Stimulated activated CD4-positive, alpha-beta T cell treated with anti-CD3 and anti-CD28 coated beads, Interleukin-2, amount 100 ng/mL, for 24 hours (primary cell): ENCODE data around the gene RGS5.

Source experiments
- DNase-seq, 2 donors: peaks; one replicate each; pipeline ENCODE4 v3.0.0-alpha.2; 2020

Gene RGS5

GRCh38 chr1:163178628-163179027 is 24.1 kb downstream of the RGS5 start:
- no peak for DNase-seq

- no peak for DNase-seq
Observed at GRCh38 chr1:163176797-163177196, 25.9 kb downstream of the RGS5 start.

- peak; percentile 42 to 67 for DNase-seq
Observed at GRCh38 chr1:163174524-163175437, 27.9 kb downstream of the RGS5 start.

GRCh38 chr1:163173121-163173520 is 29.6 kb downstream of the RGS5 start:
- DNase-seq: no peak

GRCh38 chr1:163172596-163172995 is 30.1 kb downstream of the RGS5 start:
- DNase-seq: no peak

GRCh38 chr1:163171826-163172225 is 30.9 kb downstream of the RGS5 start:
- no peak for DNase-seq

- DNase-seq: no peak
Observed at GRCh38 chr1:163170975-163171676, 31.6 kb downstream of the RGS5 start.

- no peak for DNase-seq
Observed at GRCh38 chr1:163170331-163170730, 32.4 kb downstream of the RGS5 start.

- DNase-seq: no peak
Observed at GRCh38 chr1:163169553-163169952, 33.2 kb downstream of the RGS5 start.

- no peak for DNase-seq
Observed at GRCh38 chr1:163168053-163168452, 34.7 kb downstream of the RGS5 start.

GRCh38 chr1:163166886-163167555 is 35.7 kb downstream of the RGS5 start:
- no peak for DNase-seq

- DNase-seq: no peak
Observed at GRCh38 chr1:163165119-163165518, 37.6 kb downstream of the RGS5 start.

GRCh38 chr1:163163881-163164582 is 38.7 kb downstream of the RGS5 start:
- no peak for DNase-seq

- no peak for DNase-seq
Observed at GRCh38 chr1:163163163-163163562, 39.6 kb downstream of the RGS5 start.

- DNase-seq: no peak
Observed at GRCh38 chr1:163162381-163162914, 40.3 kb downstream of the RGS5 start.

GRCh38 chr1:163161841-163162240 is 40.9 kb downstream of the RGS5 start:
- no peak for DNase-seq

GRCh38 chr1:163161337-163161736 is 41.4 kb downstream of the RGS5 start:
- DNase-seq: no peak

- no peak for DNase-seq
Observed at GRCh38 chr1:163155606-163156005, 47.1 kb downstream of the RGS5 start.

- no peak for DNase-seq
Observed at GRCh38 chr1:163148911-163149310, 53.8 kb downstream of the RGS5 start.

GRCh38 chr1:163147019-163147418 is 55.7 kb downstream of the RGS5 start:
- DNase-seq: no peak

GRCh38 chr1:163145435-163145834 is 57.3 kb downstream of the RGS5 start:
- DNase-seq: no peak

GRCh38 chr1:163144418-163144817 is 58.3 kb downstream of the RGS5 start:
- no peak for DNase-seq

GRCh38 chr1:163142152-163142551 is 60.6 kb downstream of the RGS5 start:
- DNase-seq: no peak
